ENCODE results near the gene ZBTB22.

DNA sequence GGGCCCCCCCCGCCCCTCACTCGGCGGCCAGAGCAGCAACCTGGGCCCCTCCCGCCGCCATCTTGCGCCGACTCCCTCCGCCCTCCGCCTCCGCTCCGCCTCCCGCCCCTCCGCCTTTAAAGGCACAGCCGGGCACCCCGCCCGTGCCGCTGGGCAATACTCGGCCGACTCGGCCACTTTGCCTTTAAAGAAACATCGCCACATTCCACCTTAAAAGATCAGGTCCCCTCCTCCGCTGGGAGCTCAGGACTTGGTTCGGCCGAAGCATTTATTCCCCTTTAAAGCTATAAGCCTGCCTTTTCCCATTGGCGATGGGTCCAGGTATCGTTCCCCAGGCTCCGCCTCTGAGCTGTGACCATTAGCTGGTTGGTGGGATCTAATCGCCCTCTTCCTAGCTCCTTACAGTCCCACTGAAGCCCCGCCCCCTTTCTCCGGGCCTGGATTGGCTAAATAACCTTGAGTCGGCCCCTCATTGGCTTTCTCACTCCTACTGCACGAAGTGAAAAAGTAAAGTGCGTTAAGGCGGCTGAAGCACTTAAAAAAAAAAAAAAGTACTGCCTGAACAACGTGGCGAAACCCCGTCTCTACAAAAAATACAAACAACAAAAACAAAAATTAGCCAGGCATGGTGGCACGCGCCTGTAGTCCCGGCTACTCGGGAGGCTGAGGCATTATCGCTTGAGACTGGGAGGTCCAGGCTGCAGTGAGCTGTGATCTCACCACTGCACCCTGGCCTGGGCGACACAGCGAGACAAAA is at the start of gene ZBTB22:
- TF ChIP-seq CTCF (IDR thresholded peaks at IDR 0.05): no peak
- no peak for TF ChIP-seq POLR2A (IDR thresholded peaks at IDR 0.05)
